Measurements from ENCODE around the gene TLCD4.
"Not testable (repeated sequence)": the region's sequence is repeated elsewhere in the genome, so short reads cannot be mapped to it uniquely, and the experiment has no call there.

TLCD4 gene, protein sequence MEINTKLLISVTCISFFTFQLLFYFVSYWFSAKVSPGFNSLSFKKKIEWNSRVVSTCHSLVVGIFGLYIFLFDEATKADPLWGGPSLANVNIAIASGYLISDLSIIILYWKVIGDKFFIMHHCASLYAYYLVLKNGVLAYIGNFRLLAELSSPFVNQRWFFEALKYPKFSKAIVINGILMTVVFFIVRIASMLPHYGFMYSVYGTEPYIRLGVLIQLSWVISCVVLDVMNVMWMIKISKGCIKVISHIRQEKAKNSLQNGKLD

GRCh38 chr1:95117207-95118066, at the start of gene TLCD4:
TSS of gene TLCD4 (plus strand) at chr1:95117355. CDS start at chr1:95143902, 26,547 bp downstream.
- peak; percentile 78 for DNase-seq

- DNase-seq = no peak
Observed at GRCh38 chr1:95067568-95067967, 49.6 kb upstream of the TLCD4 start.

GRCh38 chr1:95068956-95069709, 48.0 kb upstream of the TLCD4 start:
- no peak for DNase-seq

- DNase-seq = no peak
Observed at GRCh38 chr1:95069710-95070093, 47.5 kb upstream of the TLCD4 start.

DNA sequence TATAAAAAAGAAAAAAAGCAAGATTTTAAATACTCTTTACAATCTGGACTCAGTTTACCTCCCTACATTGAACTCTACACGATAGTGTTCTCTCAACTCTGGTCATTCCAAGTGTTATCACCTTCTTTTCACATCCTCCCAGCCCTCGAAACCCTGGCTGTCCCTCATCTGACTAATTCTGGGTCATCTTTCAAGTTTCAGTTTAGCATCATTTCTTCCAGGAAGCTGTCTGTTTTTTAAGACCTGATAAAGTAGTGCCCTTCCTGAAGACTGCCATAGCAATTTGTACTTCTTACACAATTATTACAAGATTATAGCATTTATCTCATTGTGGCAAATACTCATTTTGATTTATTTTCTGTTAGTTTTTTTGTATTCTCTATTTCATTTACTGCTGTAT, 45.6 kb upstream of the TLCD4 start:
- DNase-seq = no peak

DNA sequence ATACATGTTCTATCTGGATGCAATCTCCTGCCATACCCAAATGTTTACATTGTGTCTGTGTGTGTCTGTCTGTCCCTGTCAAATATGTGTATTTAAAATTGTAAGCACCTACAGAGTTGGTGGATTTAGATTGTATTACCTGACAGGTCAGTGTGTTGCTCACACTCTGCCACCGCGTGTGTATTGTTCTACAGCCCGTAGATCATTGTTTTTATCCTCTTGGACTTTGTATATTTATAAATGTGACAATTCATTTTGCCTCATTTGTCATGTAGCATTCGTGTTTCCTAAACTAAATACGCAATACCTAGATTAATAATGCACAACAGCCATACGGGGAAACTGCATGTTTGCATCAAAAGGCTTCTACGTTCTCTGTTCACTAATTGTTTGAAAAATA, 45.0 kb upstream of the TLCD4 start:
- no peak for DNase-seq

- peak; percentile 97 for DNase-seq
Observed at GRCh38 chr1:95072532-95073419, 44.4 kb upstream of the TLCD4 start, which contains the start of gene ALG14. TSS of gene ALG14 (minus strand) at chr1:95072951. CDS start at chr1:95072898, 53 bp downstream.

DNA sequence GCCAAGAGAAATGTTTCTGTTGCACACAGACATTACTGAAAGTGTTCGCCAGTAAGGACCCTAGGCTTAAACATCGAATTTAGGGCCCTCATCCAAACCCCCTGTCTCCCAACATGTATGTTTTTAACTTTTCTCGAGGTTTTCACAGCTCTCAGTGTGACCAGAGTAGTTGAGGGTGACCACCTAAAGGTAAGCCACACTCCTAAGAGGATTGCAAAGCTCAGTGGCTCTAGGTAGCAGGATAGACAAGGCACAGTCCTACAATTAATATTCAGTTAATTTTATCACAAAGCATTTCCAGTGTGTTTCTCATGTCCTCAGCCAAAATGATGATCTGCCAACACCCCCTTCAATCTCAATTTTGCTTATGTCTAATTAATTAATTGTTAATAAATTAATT, 43.7 kb upstream of the TLCD4 start:
- peak; percentile 19 for DNase-seq

DNA sequence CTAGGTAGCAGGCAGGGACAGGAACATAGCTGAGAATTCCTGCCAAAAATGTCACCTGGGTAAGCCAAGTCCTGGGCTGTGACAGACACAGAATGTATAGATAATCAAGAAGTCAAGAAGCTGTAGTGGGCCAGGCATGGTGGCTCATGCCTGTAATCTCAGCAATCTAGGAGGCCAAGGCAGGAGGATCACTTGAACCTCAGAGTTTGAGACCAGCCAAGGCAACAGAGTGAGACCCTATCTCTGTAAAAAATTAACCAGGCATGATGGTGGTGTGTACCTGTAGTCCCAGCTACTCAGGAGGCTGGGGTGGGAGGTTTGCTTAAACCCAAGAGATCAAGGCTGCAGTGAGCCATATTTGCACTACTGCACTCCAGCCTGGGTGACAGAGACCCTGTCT, 41.1 kb upstream of the TLCD4 start:
- DNase-seq = no peak

GRCh38 chr1:95080446-95080845, 36.7 kb upstream of the TLCD4 start:
- no peak for DNase-seq

GRCh38 chr1:95080879-95081278, 36.3 kb upstream of the TLCD4 start:
- no peak for DNase-seq

- peak; percentile 23 for DNase-seq
Observed at GRCh38 chr1:95084317-95085176, 32.6 kb upstream of the TLCD4 start.

DNA sequence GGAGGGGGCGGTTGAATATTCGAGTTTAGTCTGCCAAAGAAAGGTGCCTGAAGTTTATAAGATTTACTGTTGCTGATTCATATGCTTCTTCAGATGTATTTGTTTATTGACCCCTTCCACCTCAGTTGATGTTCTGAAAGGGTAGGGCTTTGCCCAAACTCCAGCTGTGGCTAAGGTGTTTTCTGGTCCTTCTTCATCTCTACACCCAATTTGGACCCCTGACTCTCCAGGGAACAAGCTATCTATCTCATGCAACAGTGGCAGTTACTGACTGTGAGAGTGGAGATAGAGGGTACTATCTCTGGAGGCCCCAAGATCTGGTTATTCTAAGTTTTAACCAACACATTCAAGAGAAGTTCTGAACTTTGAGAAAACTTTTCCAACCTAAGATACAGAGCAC, 31.8 kb upstream of the TLCD4 start:
- DNase-seq = no peak

GRCh38 chr1:95086949-95087533, 30.1 kb upstream of the TLCD4 start:
- no peak for DNase-seq

GRCh38 chr1:95088303-95088702, 28.9 kb upstream of the TLCD4 start:
- DNase-seq = no peak

DNA sequence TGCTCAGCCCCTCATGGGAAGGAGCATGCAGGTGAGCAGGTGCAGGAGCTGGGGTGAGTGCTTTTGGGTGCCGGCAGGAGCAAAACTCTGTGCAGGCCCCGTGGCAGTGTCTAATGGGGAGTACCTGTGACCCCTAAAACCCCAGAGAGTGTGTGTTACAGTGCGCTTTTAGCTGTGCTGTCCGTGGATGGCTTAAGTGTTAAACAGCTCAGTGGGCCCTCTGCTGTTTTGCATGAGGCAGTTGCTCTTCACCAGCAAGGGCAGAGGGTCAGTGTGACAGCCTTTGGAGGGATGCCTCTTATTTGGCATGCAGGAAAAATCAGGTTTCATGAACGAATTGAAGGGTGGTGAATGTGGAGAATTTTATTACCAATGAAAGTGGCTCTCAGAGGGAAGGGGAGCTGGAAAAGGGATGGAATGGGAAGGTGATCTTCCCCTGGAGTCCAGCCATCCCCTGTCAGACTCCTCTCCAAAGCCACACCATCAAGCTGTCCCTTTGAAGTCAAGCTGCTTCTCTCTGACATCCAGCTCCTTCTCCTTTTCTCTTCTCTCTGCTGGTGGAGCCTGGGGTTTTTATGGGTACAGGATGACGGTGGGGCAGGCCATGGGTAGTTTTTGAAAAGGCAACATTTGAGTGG, 27.4 kb upstream of the TLCD4 start:
- no peak for DNase-seq

- DNase-seq = not testable (repeated sequence)
Observed at GRCh38 chr1:95091290-95091689, 25.9 kb upstream of the TLCD4 start.

DNA sequence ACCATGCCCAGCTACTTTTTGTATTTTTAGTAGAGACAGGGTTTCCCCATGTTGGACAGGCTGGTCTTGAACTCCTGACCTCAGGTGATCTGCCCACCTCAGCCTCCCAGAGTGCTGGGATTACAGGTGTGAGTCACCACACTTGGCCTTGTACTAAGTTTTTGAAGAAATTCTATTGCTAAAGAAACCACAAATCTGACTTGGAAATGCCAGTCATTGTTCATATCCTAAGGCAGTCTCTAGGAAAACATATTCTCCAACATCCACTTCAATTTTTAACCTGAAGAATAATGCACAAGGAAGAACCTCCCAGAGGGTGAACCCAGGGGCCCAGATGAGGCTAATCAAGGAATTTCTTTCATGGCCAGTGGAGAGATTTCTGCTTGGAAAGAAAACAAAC, 24.3 kb upstream of the TLCD4 start:
- not testable (repeated sequence) for DNase-seq

GRCh38 chr1:95093296-95093695, 23.9 kb upstream of the TLCD4 start:
- no peak for DNase-seq

DNA sequence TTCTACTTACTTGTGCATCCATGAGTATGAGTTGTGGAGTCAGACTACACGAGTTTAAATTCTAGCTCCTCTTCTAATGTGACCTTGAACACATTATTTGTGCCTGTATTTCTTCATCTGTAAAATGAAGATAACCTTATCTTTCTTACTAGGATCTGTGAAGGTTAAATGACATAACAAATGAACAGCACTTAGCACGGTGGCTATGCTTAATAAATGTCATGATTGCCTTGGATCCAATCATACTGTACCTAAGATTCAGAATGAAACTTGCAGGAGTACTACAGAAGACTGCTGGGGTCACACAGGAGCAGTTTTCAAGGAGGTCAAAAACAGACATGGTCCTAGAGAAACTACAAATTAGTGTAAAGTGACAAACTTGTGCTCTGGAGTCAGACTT, 22.2 kb upstream of the TLCD4 start:
- DNase-seq = no peak

DNA sequence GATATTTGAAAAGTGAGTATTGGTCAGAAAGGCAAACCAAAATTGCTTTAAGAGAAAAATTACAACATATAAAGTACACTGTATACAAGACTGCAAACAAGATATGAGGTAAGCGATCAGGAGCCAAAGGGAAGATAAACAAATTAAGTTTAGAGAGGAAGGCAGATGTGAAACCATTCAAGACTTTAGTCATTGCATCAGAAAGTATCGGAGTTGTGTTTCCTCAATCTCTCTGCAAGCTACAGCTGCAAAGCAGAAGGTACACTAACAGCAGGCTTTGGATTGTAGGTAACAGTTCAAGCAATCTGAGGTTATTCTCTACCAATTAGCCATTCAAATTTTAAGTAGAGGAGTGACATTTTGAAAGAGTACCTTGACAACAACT, 21.3 kb upstream of the TLCD4 start:
- no peak for DNase-seq
